HG03039 (cell line): ENCODE results near the gene UEVLD.
A peak's percentile ranks its signal among the peaks of the same experiment; 100 is the strongest.
"Not testable (repeated sequence)": the region's sequence is repeated elsewhere in the genome, so short reads cannot be mapped to it uniquely, and the experiment has no call there.

Source experiments
- ATAC-seq: cut with Tn5 transposase; IDR thresholded peaks from one replicate; pipeline ENCODE4 v1.9.1; 2021; ENCODE audit warnings: mild to moderate bottlenecking, moderate library complexity; ENCODE audit not compliant: unreplicated experiment

Gene UEVLD

DNA sequence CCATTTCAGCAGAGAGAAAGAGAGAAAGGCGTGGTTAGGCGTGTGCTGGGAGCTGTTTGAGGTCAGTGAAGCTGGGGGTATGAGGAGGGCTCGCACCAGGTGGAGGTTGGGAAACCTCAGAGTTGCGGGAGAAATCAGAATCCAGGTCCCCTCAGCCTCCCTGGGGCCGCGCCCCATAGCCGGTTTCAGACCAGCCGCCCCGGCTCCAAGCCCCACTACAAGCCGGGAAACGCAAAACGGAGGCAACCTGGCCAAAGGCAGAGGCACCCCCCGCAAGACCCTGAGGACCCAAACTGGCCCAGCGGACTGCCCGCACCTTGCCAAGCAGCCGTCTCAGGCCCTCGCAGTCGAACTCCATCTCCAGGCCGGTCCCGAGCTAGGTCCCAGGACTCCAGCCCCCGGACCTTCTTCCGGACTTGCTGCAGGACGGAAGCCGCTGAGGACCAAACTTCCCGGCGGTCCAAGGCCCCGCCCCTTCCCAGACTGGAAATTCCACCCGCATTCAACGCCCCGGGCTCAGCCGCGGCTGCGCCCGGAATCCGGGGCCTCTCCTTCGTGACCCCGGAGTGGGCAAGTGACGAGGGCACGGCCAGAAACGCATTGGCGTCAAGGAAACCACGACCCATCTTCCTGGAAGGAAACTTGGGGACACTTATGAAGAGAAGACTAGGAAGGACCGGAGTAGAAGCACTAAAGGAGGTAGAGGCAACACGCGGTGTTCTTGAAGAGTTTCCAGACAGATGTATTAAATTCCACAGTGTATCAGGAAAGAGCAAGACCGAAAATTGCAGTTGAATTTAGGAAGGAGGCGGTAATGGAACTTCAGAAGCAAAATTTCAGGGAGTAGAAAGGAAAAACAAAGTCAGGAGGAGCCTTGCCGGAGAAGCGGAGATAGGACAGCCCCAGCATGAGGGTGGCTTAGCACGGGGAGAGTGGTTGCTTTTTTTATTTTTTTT lies at the start of gene UEVLD:
UEVLD (minus strand) TSS at position 438 of the 956 bp plus-strand sequence; CDS start at position 358, 80 bp downstream.
- ATAC-seq, result peak; percentile 70

DNA sequence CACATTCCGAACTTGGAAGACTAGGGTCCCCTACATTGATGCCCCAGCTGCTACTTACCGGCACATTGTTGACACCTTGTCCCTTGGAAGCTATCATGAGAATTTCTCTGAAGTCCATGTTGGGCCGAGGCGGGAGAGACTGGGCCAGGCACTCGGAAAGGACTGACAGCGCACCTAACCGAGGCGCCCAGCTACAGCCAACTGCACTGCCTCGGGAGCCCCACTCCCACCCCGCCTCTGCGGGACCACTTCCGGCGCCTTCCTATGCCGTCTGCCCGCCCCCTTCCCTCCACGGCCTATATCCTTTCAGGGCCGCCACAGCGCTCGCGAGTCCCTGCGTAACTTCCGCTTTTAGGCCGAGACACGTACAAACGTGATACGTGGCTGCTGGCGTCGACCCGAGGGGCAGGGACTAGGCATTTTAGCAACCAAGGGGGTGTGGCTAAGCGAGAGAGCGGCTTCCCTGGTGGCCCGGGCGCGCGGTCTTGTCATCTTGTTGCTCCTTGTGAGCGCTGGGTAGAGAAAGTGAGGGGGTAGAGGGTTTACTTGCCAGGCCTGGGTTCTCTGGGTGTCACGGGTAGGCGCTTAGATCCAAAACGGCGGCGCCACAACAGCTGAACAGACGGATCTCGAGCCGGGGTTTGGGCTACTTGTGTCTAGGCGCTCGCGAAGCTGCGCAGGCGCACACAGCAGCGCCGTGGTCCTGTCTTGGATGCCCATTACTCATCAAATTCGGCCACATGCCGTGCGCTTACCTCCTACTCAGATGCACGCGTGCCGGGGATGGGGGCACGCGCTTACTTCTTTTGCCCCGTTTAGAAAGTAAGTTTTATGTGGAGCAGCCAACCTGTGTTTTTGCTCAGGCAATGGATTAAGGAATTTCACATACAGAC lies 45.9 kb upstream of the UEVLD start, which contains the start of gene SPTY2D1:
SPTY2D1 (minus strand) TSS at position 203 of the 893 bp plus-strand sequence; CDS start at position 118, 85 bp downstream.
- peak; percentile 94 for ATAC-seq

DNA sequence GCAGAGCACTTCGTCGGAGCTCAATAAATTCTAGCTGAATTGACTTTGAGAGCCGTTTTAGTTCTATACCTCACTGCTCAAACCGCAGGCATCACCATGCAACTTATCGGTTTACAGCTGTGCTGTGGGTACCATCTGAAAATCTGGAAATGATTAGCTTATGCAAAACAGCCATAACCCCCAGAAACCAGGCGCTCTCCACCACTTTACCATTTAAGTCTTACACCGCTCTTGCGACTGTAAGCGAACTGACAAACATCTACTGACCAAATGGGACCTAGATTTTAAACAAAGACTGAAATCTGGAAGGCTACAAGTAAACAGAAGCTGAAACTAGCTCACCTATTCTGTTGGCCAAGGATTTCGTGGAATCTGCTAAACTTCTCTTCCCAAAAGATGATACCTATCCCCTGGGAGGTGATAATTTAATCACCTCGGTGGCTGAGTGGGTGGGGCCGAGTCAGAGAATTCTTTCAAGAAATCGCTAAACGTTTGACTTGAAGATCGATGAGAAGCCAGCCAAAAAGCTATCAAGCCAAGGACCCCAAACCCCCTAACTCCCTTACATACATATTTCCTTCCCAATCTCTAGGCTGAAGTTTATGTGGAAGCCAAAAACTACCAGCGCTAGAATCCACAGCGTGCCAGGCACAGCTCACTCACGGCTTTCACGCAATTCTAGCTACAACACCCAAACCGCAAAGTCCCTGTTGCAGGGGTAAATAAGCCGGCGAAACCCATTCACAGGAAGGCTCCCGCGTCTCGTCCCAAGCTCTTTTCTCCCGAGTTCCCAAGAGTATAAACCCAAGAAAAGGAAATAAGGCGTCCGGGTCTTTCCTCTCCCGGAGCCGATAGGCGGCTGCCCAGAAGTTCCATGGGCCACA lies 45.0 kb upstream of the UEVLD start:
- ATAC-seq, result peak; percentile 41

DNA sequence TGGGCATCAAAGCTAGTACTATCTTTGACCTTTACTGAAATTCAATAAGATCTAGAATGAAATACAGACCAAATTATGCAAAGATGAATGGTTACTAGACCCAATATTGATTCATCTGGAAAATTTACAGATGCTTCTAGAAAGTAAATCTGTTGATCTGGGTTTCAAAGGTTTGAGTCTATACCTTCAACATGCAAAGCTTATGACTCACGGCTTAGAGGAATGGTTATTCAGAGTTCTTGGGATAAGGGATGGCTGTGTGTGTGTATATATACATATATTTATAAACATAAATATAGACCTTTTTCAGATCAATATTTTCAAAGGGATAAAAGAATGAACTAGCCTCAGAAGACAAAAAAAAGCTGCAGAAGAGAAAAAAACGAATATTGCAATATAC lies 44.3 kb upstream of the UEVLD start:
- no peak for ATAC-seq

DNA sequence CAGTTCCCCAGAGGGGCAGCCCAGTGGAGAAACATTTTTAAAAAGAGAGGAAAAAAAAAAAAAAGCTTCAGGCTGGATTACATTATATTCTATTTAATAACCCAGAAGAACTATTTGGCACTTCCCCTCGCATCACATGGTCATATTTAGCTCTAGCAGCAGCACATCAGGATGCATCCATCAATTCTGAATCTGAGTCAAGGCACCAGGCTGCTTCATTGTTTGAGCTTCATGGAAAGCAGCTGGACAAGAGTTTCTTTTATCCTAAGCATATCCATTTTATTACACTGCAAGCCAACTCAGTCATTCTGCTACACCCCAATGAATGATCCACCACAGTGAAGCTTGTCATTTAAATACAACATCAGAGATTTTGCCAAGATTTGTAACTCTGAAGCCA lies 35.6 kb upstream of the UEVLD start:
- no peak for ATAC-seq

DNA sequence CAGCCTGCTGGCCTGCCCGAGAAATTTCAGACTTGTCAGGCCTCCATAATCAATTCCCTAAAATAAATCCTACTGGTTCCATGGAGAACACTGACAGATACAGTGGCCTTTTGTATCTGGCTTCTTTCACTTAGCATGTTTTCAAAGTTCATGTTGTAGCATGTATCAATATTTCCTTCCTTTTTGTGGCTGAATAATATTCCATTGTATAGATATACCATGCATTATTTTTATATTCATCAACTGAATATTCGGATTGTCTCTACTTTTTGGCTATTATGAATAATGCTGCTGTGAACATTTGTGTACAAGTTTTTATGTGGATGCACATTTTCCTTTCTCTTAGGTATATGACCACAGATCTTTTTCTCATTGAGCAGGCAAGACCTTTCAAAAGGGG lies 35.2 kb upstream of the UEVLD start:
- no peak for ATAC-seq

DNA sequence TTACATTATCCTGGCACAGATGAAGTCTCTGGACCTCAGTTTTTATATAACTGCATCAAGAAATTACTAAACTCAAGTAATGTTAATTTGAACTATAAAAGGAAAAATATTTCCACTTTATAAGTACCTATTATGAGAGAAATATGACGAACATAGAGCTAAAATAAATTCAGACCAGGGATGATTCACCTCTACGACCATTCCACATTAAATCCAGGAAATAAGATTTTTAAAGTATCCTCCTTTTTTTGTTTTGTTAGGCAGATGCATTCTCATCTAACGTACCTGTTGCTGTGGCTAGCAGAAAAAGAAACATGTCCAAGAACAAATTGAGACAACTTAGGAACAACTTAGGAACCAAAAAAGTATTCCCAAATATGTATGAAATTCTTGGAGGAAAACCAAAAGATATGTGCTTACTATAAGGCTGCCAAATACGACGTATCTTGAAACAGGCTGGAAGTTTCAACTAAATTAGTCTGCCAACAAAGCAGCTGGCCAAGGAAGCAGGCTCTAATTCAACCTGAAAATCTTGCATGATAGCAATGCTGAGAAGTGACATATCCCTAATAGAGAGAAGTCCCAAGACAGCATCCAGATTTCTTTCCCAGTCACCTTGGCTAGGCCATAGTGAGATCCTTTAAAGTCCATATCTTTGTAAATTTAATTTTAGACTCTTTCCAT lies 29.9 kb upstream of the UEVLD start:
- ATAC-seq, result no peak

DNA sequence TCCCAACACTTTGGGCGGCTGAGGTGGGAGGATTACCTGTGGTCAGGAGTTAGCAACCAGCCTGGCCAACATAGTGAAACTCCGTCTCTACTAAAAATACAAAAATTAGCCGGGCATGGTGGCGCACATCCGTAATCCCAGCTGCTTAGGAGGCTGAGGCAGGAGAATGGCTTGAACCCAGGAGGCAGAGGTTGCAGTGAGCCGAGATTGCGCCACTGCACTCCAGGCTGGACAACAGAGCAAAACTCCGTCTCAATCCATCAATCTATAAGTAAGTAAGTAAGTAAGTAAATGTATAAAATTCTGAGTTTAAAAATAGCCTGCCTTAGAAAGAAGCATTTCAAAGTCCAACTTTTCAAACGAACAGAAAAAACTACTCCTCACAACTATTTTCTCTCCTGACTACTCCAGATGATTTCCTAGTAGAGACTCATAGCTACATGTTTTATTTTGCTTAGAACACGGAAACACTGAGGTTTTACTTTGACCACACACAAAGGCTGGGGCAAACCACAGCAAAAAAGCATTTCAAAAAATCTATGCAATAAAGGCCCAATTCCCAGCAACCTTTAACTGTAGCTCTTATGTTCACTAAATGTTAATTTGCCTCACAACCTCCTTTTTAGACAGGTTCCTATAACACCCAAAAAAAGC lies 29.3 kb upstream of the UEVLD start:
- ATAC-seq, result no peak

DNA sequence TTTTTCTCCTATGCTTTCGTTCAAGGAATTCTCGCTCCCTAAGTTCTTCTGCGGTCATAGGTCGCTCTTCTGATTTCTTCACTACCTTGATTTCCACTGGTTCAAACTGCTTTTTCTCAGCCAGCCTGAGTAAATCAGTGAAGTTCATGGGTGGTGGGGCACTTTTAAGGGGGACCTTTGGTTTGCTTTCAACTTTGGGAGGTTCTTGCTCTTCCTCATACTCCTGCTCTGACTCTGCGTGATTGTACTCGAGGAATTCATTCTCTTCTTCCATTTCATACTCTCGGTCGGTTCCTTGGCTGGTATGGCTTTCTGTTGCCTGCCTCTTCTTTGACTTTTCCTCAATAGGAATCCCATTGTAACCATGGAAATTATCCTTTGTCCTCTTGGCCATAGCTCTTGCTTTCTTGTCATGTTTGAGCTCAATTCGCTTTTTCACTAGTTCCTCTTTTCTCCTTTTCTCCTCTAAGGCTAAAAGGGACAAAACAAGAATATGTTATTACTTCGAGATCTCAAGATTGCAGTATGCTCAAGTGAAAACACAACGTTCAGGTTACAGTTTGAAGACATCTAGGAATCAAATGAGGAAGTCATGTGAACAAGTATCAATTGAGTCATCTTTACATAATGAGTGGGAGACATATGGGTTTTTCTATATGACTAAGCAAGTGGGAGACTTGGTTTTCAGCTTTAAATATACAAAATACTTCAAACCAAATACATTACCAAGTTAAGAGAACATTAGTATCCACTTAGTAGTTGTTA lies 27.3 kb upstream of the UEVLD start:
- peak; percentile 92 for ATAC-seq

DNA sequence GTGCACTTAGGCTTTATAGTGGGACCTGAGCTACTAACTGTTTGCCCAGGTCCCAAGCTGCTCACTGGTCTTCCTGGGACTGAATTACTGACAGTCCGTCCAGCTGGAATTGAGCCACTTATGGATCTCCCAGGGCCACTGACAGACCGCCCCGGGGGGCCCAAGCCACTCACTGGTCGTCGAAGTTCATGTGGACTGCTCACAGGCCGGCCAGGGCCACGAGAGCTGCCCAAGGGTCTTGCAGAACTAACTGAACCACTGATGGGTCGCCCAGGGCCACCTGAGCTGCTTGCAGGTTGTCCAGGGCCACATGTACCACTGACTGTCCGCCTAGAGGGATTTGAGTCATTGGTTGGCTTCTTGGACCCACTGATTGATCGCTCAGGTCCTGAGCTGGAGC lies 26.1 kb upstream of the UEVLD start:
- no peak for ATAC-seq

DNA sequence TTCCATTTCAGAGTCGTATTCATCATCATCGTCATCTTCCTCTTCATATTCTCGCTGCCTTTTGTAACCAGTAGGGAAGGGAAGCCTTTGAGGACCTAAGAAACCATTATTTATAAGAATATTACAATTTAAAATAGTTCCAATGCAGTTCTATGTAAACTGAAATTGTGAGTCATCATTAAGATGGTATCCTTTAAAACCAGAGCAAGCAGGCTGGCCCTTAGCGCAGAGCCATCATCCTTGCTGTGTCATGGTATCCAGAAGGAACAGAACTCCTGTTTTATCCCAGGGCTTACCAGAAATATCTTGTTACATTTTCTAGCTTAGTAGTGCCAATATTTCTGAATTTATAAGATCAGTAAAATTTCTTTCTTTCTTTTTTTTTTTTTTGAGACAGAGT lies 23.9 kb upstream of the UEVLD start:
- no peak for ATAC-seq

DNA sequence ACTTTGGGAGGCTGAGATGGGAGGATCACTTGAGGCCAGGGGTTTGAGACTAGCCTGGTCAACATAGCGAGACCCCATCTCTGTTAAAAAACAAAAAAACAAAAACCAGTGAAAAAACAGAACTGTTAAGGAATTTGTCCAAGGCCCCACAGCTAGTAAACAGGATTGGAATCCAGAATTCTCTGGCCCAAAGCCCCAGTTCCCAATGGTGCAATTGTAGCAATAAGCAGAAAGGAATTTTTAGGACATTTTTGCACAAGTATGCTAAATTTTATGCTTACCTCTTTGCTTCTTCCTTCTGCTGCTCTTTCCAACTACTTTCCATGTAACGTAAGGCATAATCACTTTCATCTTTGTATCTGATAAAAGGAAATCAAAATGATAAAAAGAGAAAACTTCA lies 22.7 kb upstream of the UEVLD start:
- no peak for ATAC-seq

DNA sequence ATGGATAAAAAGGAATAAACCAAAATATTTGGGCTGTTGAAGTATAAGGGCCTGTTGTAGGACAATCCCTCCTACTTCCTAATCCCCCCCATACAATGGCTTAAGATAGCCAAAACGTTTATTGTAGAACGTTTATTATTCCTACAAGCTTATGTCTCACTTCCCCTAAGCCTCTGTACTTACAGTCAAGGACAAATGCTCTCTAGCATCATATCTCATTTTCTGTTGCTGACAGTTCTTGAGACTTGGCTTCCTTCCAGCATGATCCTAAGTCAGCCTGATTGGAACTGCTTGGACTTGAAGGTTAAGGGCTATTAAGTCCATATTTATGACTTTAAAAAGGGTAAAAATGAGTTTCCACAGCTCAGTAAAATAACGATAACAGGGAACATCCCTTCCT lies 19.8 kb upstream of the UEVLD start:
- no peak for ATAC-seq

DNA sequence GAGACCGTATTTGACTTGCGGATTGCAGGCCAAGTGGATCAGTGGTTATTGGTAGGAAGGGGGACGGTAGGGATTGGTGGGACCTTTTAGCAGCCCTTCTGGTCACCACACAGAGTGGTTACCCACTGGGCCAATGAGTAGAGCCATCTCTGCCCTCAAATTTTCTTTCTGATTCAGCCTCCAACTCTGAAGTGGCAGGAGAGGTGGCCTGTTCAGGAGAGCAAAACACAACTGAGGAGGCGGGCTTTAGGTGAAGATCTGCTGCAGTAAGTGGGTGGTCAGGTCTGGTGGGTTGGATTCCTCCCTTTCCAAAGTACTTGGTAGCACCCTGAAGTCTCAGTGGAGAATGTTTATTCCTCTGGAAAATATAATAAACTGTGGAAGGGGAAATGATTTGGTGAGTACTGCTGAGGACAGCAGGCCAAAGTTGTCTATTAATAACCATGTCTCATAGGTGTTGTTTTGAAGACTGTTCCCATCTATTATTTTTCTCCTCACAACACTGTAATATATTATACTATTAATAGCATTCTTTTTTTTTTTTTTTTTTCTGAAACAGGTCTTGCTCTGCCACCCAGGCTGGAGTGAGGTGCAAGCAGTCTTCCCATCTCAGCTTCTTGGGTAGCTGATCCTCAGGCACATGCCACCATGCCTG lies 12.5 kb upstream of the UEVLD start:
- ATAC-seq, result no peak

DNA sequence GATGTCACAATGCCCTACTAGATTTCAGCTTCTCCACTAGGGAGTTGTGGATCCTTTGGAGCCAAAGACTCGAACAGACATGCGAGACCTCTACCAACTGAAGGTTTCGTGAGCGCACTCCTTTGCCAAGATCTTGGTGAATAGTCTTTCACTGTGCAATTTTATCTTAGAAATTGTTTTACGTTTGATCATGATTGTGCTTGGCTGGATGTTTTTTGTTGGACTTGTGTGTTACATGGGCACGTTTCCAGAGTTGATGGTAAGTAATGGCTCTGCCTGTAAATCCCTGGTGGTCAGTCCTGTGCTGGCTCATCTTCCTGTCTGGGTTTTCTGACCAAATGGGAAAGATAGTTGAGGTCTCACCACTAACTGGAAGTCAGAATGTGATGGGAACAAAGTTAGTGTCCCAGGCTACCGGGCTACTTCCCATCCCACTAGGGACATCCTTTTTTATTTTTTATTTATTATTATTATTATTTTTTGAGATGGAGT lies 11.3 kb upstream of the UEVLD start, which contains the start of gene MISFA:
MISFA (plus strand) TSS at position 51 of the 492 bp plus-strand sequence; CDS start at position 191, 140 bp downstream.
- no peak for ATAC-seq

DNA sequence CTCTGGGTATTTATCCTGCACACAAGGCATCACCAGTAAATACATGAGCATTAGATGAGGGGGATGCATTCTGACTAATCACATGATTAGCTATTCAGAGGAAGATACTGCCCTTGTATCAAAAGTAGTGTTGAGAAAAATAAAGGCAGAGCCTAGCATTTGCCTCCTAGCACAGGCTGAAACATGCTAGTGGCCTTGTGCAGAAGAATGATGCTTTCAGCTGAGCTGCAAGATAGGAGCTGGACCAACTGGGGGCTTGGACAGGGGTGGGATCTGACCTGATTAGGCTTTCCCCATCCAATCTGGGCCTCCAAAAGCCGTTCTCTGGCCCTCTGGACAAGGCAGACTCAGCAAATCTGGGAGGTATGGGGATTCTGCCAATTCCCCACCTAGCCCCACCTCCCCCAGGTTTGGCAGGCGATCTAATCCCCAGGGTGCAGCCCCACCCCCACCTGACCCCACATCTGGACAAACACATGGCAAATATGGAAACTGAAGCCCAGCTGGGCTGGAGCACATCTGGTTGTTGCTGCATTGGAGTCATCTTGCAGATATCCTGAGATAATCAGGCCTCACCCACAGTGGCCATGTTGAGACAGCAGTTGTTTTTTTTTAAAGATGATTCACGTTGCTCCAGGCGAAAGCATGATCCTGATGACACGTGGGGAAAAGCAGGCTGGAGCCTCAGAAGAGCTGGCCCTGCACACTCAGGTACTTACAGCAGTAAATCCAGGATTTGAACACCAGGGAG lies 6.6 kb upstream of the UEVLD start:
- ATAC-seq, result no peak

DNA sequence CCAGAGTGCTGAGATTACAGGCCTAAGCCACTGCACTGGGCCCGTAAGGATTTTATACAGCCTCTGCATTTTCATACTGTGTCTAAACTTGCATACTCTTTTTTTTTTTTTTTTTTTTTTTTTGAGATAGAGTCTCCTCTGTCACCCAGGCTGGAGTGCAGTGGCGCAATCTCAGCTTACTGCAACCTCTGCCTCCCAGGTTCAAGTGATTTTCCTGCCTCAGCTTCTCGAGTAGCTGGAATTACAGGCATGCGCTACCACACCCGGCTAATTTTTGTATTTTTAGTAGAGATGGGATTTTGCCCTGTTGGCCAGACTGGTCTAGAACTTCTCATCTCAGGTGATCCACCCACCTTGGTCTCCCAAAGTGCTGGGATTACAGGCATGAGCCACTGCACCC lies 5.6 kb upstream of the UEVLD start:
- ATAC-seq, result not testable (repeated sequence)
